HEK293T (cell line): ENCODE measurements around the gene ASIP.

Experiments used
- FOXK2 ChIP-seq: fragments of 450-650 bp; IDR thresholded peaks from 2 replicates; pipeline ENCODE4 v1.6.1; 2016; ENCODE audit warnings: mild to moderate bottlenecking
- SP1 ChIP-seq: fragments of 450-650 bp; IDR thresholded peaks from 2 replicates; pipeline ENCODE4 v1.6.1; 2017

DNA sequence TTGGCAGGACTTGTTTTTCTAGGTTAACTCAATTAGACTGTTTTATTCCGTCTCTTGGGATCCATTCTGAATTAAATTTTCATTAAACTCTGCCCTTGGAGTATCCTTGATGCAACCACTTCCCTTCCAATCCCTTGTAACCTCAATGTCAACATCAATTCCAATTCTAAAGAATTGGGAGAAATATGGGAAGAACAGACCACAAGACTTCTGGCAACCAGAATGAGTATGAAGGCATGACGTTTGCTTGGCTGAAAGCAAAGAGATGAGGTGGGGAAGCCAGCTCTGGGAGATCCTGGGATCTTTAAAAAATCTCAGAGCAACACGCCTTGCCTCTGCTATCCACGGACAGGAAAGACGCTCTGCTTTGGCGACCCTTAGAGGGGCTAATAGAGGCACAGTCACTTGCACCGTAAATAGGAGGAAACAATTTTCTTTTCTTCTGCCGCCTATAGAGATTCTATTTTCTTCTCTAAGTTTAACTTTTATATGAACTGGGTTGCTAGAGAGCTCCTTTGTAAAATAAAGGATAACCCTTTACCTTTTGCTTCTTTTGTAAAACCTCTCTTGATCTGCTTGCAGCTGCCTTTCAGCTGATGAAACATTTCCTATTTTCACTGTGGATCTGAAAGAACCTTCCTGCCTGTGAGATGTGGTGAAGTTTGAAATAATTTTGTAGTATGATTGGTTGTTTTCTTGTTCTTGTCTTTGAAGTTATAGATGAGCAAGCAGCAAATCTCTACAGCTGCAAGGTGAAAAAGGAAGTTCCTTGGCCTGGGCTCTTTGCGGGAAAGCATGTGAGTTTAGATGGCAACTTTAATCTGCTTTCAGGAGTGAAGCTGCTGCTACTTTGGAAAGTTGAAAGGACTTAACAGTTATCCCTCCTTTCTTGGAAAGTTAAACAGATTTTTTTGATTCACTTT, at the start of gene ASIP:
- TF ChIP-seq FOXK2 (no peak), SP1 (no peak)
